VCaP (cell line): ENCODE data around the gene HDAC4.
A peak's percentile ranks its signal among the peaks of the same experiment; 100 is the strongest.

Experiments used
- H3K27ac ChIP-seq: fragments of 450-650 bp; 2 replicates; pipeline ENCODE4 v1.5.1; 2017
- CTCF ChIP-seq: fragments of 450-650 bp; conservative IDR thresholded peaks from 2 replicates; pipeline ENCODE4 v1.5.1; 2017; ENCODE audit warnings: mild to moderate bottlenecking, moderate library complexity

HDAC4 gene

GRCh38 chr2:239266434-239266766 is 134.4 kb downstream of the HDAC4 start:
- no peak for TF ChIP-seq CTCF
- peak overlapping the region; percentile 99 for H3K27ac ChIP-seq

GRCh38 chr2:239265681-239266433 is 135.0 kb downstream of the HDAC4 start:
- TF ChIP-seq CTCF: no peak
- H3K27ac ChIP-seq: peak overlapping the region; percentile 99

GRCh38 chr2:239264838-239265651 is 135.8 kb downstream of the HDAC4 start:
- TF ChIP-seq CTCF: no peak
- H3K27ac ChIP-seq: peak overlapping the region; percentile 99

GRCh38 chr2:239264492-239264837 is 136.4 kb downstream of the HDAC4 start:
- peak overlapping the region; percentile 99 for H3K27ac ChIP-seq
- TF ChIP-seq CTCF: no peak

- TF ChIP-seq CTCF: no peak
- peak overlapping the region; percentile 99 for H3K27ac ChIP-seq
Observed at GRCh38 chr2:239263669-239264491, 136.9 kb downstream of the HDAC4 start.

- peak overlapping the region; percentile 99 for H3K27ac ChIP-seq
- TF ChIP-seq CTCF: no peak
Observed at GRCh38 chr2:239263231-239263630, 137.6 kb downstream of the HDAC4 start.
